SU-DHL-6 (cell line): Measurements from ENCODE around the gene PPP2R3B.

Experiments
- H2AFZ ChIP-seq: fragments of 200-600 bp; sonication (generic); 2 replicates; pipeline ENCODE4 v1.6.1; 2014; ENCODE audit warnings: low read depth, mild to moderate bottlenecking, moderate library complexity, mixed read lengths, antibody characterized with exemption, low read length; ENCODE audit not compliant: severe bottlenecking
- H3F3A ChIP-seq: fragments of 200-600 bp; shearing (Covaris generic); 2 replicates; pipeline ENCODE4 v1.6.0; 2016; ENCODE audit warnings: antibody characterized with exemption, mild to moderate bottlenecking; ENCODE audit not compliant: insufficient read depth
- H3K27ac ChIP-seq: fragments of 200-600 bp; sonication (generic); 2 replicates; pipeline ENCODE4 v1.5.1; 2016; ENCODE audit warnings: low read depth, mild to moderate bottlenecking, low read length, moderate library complexity, mixed read lengths
- H3K27me3 ChIP-seq: fragments of 200-600 bp; sonication (generic), shearing (Covaris generic); 2 replicates; pipeline ENCODE4 v1.6.0; 2014; ENCODE audit warnings: mild to moderate bottlenecking, low read length
- H3K36me3 ChIP-seq: fragments of 200-600 bp; sonication (generic); 2 replicates; pipeline ENCODE4 v1.6.1; 2014; ENCODE audit warnings: mild to moderate bottlenecking, low read length, mixed read lengths
- H3K4me2 ChIP-seq: fragments of 300-600, 200-600 bp; shearing (Covaris generic), sonication (generic); 2 replicates; pipeline ENCODE4 v1.6.0; 2014; ENCODE audit warnings: low read length, low read depth, mild to moderate bottlenecking; ENCODE audit not compliant: poor library complexity, severe bottlenecking
- H3K4me3 ChIP-seq: fragments of 200-600 bp; sonication (generic); 2 replicates; pipeline ENCODE4 v1.5.1; 2014; ENCODE audit warnings: antibody characterized with exemption, low read length, mild to moderate bottlenecking, mixed read lengths; ENCODE audit not compliant: insufficient read depth, poor library complexity, severe bottlenecking
- H3K79me2 ChIP-seq: fragments of 200-600 bp; sonication (generic); 2 replicates; pipeline ENCODE4 v1.6.1; 2014; ENCODE audit warnings: mild to moderate bottlenecking, low read length, moderate library complexity; ENCODE audit not compliant: insufficient read depth
- H3K9ac ChIP-seq: fragments of 200-600 bp; sonication (generic); 2 replicates; pipeline ENCODE4 v1.7.0; 2014; ENCODE audit warnings: mild to moderate bottlenecking, low read length
- H3K9me2 ChIP-seq: fragments of 200-600 bp; sonication (generic); replicated peaks from 2 replicates; pipeline ENCODE4 v1.6.1; 2014; ENCODE audit warnings: low read length; ENCODE audit not compliant: insufficient read depth
- H3K9me3 ChIP-seq: fragments of 200-600 bp; sonication (generic); 2 replicates; pipeline ENCODE4 v1.6.1; 2014; ENCODE audit warnings: low read length, mixed read lengths; ENCODE audit not compliant: insufficient read depth
- H4K20me1 ChIP-seq: fragments of 200-600 bp; sonication (generic); 2 replicates; pipeline ENCODE4 v1.6.1; 2014; ENCODE audit warnings: low read depth, mild to moderate bottlenecking, antibody characterized with exemption, low read length, moderate library complexity, mixed read lengths
- EZH2phosphoT487 ChIP-seq: fragments of 200-600 bp; sonication (generic), shearing (Covaris generic); conservative IDR thresholded peaks from 2 replicates; pipeline ENCODE4 v1.6.1; 2018; ENCODE audit warnings: mild to moderate bottlenecking, antibody characterized with exemption, low read length, moderate library complexity, mixed read lengths
- TF ChIP-seq, protein P1 (sequence below): fragments of 200-600 bp; sonication (generic); IDR thresholded peaks from one replicate; pipeline ENCODE4 v1.5.1; 2017; ENCODE audit warnings: antibody characterized with exemption, mild to moderate bottlenecking, low read length, moderate library complexity; ENCODE audit not compliant: insufficient read depth, poor library complexity, severe bottlenecking

Gene PPP2R3B

DNA sequence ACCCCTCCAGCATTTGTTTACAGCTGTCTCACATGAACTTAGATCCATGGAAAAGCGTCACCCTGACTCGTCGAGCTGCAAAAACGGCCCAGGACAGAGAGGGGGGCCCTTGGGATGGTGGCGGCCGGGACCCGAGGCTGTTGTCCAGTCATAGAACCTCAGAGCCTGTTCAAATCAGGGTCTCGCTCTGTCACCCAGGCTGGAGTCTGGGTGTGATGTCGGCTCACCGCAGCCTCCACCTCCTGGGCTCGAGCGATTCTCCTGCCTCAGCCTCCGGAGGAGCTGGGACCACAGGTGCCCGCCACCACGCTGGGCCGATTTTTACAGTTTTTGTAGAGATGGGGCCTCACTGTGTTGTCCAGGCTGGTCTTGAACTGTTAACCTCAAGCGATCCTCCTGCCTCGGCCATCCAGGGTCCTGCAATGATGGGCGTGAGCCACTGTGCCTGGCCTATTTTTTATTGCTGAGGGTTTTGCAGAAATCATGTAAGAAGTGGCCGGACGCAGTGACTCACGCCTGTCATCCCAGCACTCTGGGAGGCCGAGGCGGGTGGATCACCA lies 42.6 kb upstream of the PPP2R3B start:
- Histone ChIP-seq H3K27ac (no peak overlapping the region), H2AFZ (no peak overlapping the region), H3K9me2 (no peaks in the 10 kb centered on the region), H3K27me3 (no peaks in the 10 kb centered on the region), H3K4me2 (no peak overlapping the region), H3K4me3 (no peak overlapping the region), H4K20me1 (no peaks in the 10 kb centered on the region), H3K9me3 (no peaks in the 10 kb centered on the region), H3K79me2 (no peaks in the 10 kb centered on the region), H3K9ac (no peak overlapping the region), H3K36me3 (no peaks in the 10 kb centered on the region), H3F3A (no peaks in the 10 kb centered on the region)
- TF ChIP-seq, protein P1, sequence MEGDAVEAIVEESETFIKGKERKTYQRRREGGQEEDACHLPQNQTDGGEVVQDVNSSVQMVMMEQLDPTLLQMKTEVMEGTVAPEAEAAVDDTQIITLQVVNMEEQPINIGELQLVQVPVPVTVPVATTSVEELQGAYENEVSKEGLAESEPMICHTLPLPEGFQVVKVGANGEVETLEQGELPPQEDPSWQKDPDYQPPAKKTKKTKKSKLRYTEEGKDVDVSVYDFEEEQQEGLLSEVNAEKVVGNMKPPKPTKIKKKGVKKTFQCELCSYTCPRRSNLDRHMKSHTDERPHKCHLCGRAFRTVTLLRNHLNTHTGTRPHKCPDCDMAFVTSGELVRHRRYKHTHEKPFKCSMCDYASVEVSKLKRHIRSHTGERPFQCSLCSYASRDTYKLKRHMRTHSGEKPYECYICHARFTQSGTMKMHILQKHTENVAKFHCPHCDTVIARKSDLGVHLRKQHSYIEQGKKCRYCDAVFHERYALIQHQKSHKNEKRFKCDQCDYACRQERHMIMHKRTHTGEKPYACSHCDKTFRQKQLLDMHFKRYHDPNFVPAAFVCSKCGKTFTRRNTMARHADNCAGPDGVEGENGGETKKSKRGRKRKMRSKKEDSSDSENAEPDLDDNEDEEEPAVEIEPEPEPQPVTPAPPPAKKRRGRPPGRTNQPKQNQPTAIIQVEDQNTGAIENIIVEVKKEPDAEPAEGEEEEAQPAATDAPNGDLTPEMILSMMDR = no peak
- TF ChIP-seq EZH2phosphoT487 = no peak

GRCh38 chrX:427812-428725 lies 41.4 kb upstream of the PPP2R3B start:
- Histone ChIP-seq H2AFZ (no peak overlapping the region), H3F3A (no peaks in the 10 kb centered on the region), H3K9me3 (no peaks in the 10 kb centered on the region), H3K27me3 (no peaks in the 10 kb centered on the region), H3K27ac (no peak overlapping the region), H3K4me3 (no peak overlapping the region), H3K9me2 (no peaks in the 10 kb centered on the region), H3K36me3 (no peaks in the 10 kb centered on the region), H4K20me1 (no peaks in the 10 kb centered on the region), H3K4me2 (no peak overlapping the region), H3K9ac (no peak overlapping the region), H3K79me2 (no peaks in the 10 kb centered on the region)
- TF ChIP-seq EZH2phosphoT487 = no peak
- TF ChIP-seq, protein P1 = no peak

DNA sequence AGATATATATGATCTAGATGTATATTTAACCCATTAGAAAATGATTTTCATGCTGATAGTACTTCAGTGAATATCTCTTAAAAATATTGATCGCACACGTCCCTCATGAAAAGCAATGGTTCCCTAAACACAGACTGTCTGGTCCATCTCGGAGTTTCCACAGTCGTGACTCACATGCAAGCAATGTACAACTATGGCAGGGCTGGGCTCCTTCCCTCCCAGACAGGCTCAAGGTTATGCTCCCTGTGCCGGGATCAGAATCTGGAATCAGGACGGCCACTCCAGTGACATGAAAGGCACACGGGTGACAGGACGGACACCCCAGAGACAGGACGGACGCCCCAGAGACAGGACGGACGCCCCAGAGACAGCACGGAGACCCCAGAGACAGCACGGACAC lies 40.2 kb upstream of the PPP2R3B start:
- H3K27me3 ChIP-seq = no peaks in the 10 kb centered on the region
- H2AFZ ChIP-seq = no peak overlapping the region
- no peaks in the 10 kb centered on the region for H3K9me2 ChIP-seq
- no peaks in the 10 kb centered on the region for H3F3A ChIP-seq
- H3K36me3 ChIP-seq = no peaks in the 10 kb centered on the region
- TF ChIP-seq EZH2phosphoT487 = no peak
- TF ChIP-seq, protein P1 = no peak
- H3K27ac ChIP-seq = no peak overlapping the region
- no peak overlapping the region for H3K4me2 ChIP-seq
- no peaks in the 10 kb centered on the region for H3K9me3 ChIP-seq
- H3K9ac ChIP-seq = no peak overlapping the region
- H4K20me1 ChIP-seq = no peaks in the 10 kb centered on the region
- no peak overlapping the region for H3K4me3 ChIP-seq
- H3K79me2 ChIP-seq = no peaks in the 10 kb centered on the region
